ENCODE results near the gene MALAT1. TPM values are rescaled to one million over a fixed set of nuclear protein-coding genes. Genes with fewer than 3 reads are reported as not detected.
A peak's percentile ranks its signal among the peaks of the same experiment; 100 is the strongest.

MALAT1 gene
- total and polyA plus RNA-seq, 2 donors (not counting 1 experiment from before 2014, with no cell fraction given), result 646 to 32,417 TPM

DNA sequence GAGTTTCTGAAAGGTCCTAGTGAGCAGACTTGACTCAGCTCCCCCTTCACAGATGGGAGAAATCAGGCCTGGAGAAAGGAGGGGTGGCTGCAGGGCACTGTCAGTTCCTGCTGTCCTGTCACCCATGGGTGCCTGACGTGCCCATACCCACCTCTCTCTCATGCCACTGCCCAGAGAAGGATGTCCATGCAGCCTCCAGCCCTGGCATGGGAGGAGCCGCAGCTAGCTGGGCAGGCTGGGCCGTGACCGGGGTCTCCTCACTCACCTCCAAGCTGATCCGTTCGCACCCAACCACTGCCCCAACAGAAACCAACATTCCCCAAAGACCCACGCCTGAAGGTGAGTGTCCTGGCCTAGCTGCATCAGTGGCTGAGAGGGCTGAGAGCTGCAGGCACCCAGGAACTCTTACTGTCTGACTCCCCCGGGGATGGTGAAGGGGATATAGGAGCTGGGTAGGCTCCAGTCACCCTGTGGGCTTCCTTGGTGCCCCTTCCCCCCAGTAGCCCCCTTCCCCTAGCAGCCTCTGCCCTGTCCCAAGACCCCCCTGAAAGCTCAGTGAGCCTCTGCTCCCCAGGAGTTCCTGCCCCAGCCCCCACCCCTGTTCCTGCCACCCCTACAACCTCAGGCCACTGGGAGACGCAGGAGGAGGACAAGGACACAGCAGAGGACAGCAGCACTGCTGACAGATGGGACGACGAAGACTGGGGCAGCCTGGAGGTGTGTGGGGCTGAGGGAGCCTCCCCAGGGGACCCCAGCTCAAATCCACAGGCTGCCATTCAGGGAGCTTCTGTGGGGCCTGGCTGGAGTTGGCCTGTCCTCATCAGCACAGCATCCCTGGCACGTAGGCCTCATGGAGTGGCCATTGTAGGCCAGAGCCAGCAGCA lies 37.8 kb downstream of the MALAT1 start:
- H2AFZ ChIP-seq (ENCODE audit: insufficient read depth, low read depth, low read length, poor library complexity, severe bottlenecking), result no peak overlapping the region
- no peaks in the 10 kb centered on the region for H3K9me3 ChIP-seq (ENCODE audit: control extremely low read depth in 1 of 3, control insufficient read depth in 2 of 3, insufficient read depth in 1 of 3, low read length in 2 of 3)
- ChIA-PET POLR2A (interaction anchor here (0.6 to 0.7 kb wide), 3 partner anchors 10 to 133 kb away, joined by 4 to 8 read pairs (median 4); no protein-coding TSS in a partner anchor), CTCF (interaction anchor here (0.5 to 2.5 kb wide), 5 partner anchors 15 to 85 kb away, joined by 3 to 9 read pairs (median 4); no protein-coding TSS in a partner anchor)
- H3K27me3 ChIP-seq (replicated peaks in 1 of 4; ENCODE audit: control extremely low read depth in 1 of 4, control insufficient read depth in 3 of 4, insufficient read depth in 4 of 4, low read length in 3 of 4), result no peaks in the 10 kb centered on the region
- Mint-ChIP-seq H3K27ac (no peak overlapping the region), H3K9me3 (ENCODE audit: insufficient read depth) (no peaks in the 10 kb centered on the region), H3K27me3 (no peaks in the 10 kb centered on the region), H3K4me3 (no peak overlapping the region), H3K4me1 (peaks cover 10% of the 10 kb centered on the region)
- H4K20me1 ChIP-seq (ENCODE audit: control insufficient read depth, insufficient read depth, low read length, poor library complexity, severe bottlenecking), result peaks cover 7% of the 10 kb centered on the region
- no peaks in the 10 kb centered on the region for H3K79me2 ChIP-seq (ENCODE audit: control insufficient read depth, insufficient read depth, low read length)
- H3K4me2 ChIP-seq (replicated peaks; ENCODE audit: low read depth, low read length, poor library complexity, severe bottlenecking), result no peak overlapping the region
- ATAC-seq (ENCODE audit: low read depth), result no peak
- 94% methylated on average over 7 of the region's 12 CpGs for whole genome bisulfite sequencing (ENCODE audit: insufficient coverage)
- H3K4me3 ChIP-seq (ENCODE audit: control extremely low read depth in 1 of 5, extremely low read depth in 1 of 5, insufficient read depth in 1 of 5, low read depth in 2 of 5, low read length in 4 of 5), result no peak overlapping the region
- no peak overlapping the region for H3K9ac ChIP-seq (ENCODE audit: low read length)
- H3K4me1 ChIP-seq (ENCODE audit: control insufficient read depth in 2 of 2, insufficient read depth in 2 of 2, low read length in 2 of 2), result peaks cover 12 to 13% of the 10 kb centered on the region in 2 donors
- no peak for DNase-seq
- peaks cover 2 to 39% of the 10 kb centered on the region in 2 experiments for H3K36me3 ChIP-seq (replicated peaks in 1 of 2; ENCODE audit: control extremely low read depth in 1 of 2, control insufficient read depth in 1 of 2, extremely low read depth in 1 of 2, insufficient read depth in 2 of 2, low read length in 1 of 2)
- TF ChIP-seq EZH2 (IDR thresholded peaks at IDR 0.05; ENCODE audit: borderline replicate concordance, insufficient read depth, low read depth, low read length, poor library complexity, severe bottlenecking), result no peak
- TF ChIP-seq, protein P1, sequence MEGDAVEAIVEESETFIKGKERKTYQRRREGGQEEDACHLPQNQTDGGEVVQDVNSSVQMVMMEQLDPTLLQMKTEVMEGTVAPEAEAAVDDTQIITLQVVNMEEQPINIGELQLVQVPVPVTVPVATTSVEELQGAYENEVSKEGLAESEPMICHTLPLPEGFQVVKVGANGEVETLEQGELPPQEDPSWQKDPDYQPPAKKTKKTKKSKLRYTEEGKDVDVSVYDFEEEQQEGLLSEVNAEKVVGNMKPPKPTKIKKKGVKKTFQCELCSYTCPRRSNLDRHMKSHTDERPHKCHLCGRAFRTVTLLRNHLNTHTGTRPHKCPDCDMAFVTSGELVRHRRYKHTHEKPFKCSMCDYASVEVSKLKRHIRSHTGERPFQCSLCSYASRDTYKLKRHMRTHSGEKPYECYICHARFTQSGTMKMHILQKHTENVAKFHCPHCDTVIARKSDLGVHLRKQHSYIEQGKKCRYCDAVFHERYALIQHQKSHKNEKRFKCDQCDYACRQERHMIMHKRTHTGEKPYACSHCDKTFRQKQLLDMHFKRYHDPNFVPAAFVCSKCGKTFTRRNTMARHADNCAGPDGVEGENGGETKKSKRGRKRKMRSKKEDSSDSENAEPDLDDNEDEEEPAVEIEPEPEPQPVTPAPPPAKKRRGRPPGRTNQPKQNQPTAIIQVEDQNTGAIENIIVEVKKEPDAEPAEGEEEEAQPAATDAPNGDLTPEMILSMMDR (IDR thresholded peaks at IDR 0.05), result no peak
- H3K27ac ChIP-seq (ENCODE audit: low read length in 2 of 2), result no peak overlapping the region
- intact Hi-C loops (cut with micrococcal nuclease), result no loop called here

DNA sequence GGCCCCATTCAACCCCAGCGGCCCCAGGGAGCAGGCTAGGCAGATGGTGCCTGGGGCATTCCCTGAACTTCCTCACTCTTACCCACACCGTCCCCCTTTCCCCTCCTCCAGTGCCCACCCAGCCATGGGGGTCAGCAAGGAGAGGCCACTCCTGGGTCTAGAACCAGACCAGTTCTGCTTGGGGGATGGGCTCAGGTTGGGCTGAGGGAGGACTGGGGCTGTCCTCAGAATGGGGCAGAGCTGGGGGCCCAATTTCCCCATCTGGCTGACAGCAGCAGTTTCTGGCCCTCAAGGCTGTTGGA lies 38.4 kb downstream of the MALAT1 start:
- ATAC-seq (ENCODE audit: low read depth), result no peak
- Histone ChIP-seq H3K36me3 (replicated peaks in 1 of 2; ENCODE audit: control extremely low read depth in 1 of 2, control insufficient read depth in 1 of 2, extremely low read depth in 1 of 2, insufficient read depth in 2 of 2, low read length in 1 of 2) (peaks cover 2 to 36% of the 10 kb centered on the region in 2 experiments), H3K4me2 (replicated peaks; ENCODE audit: low read depth, low read length, poor library complexity, severe bottlenecking) (no peak overlapping the region), H3K27me3 (replicated peaks in 1 of 4; ENCODE audit: control extremely low read depth in 1 of 4, control insufficient read depth in 3 of 4, insufficient read depth in 4 of 4, low read length in 3 of 4) (no peaks in the 10 kb centered on the region), H3K4me3 (ENCODE audit: control extremely low read depth in 1 of 5, extremely low read depth in 1 of 5, insufficient read depth in 1 of 5, low read depth in 2 of 5, low read length in 4 of 5) (no peak overlapping the region), H3K9ac (ENCODE audit: low read length) (no peak overlapping the region), H3K4me1 (ENCODE audit: control insufficient read depth in 2 of 2, insufficient read depth in 2 of 2, low read length in 2 of 2) (peaks cover 12 to 17% of the 10 kb centered on the region in 2 donors), H3K79me2 (ENCODE audit: control insufficient read depth, insufficient read depth, low read length) (no peaks in the 10 kb centered on the region), H3K27ac (ENCODE audit: low read length in 2 of 2) (no peak overlapping the region), H2AFZ (ENCODE audit: insufficient read depth, low read depth, low read length, poor library complexity, severe bottlenecking) (no peak overlapping the region), H4K20me1 (ENCODE audit: control insufficient read depth, insufficient read depth, low read length, poor library complexity, severe bottlenecking) (peaks cover 7% of the 10 kb centered on the region), H3K9me3 (ENCODE audit: control extremely low read depth in 1 of 3, control insufficient read depth in 2 of 3, insufficient read depth in 1 of 3, low read length in 2 of 3) (no peaks in the 10 kb centered on the region)
- no peaks in the 10 kb centered on the region for H3K27me3 Mint-ChIP-seq
- no peak for TF ChIP-seq EZH2 (IDR thresholded peaks at IDR 0.05; ENCODE audit: borderline replicate concordance, insufficient read depth, low read depth, low read length, poor library complexity, severe bottlenecking)
- TF ChIP-seq, protein P1 (IDR thresholded peaks at IDR 0.05), result no peak
- peak overlapping the region; percentile 24 for H3K4me3 Mint-ChIP-seq
- H3K27ac Mint-ChIP-seq, result peak overlapping the region; percentile 29
- 91% methylated on average over 2 of the region's 2 CpGs for WGBS (ENCODE audit: insufficient coverage)
- ChIA-PET POLR2A (interaction anchor here (0.7 kb wide), 1 partner anchor 133 kb away, joined by 4 read pairs; no protein-coding TSS in a partner anchor), CTCF (interaction anchor here (0.5 to 2.5 kb wide), 2 partner anchors 15 to 84 kb away, joined by 3 to 9 read pairs; no protein-coding TSS in a partner anchor)
- intact Hi-C loops (cut with micrococcal nuclease), result no loop called here
- H3K9me3 Mint-ChIP-seq (ENCODE audit: insufficient read depth), result no peaks in the 10 kb centered on the region
- peaks cover 14% of the 10 kb centered on the region for H3K4me1 Mint-ChIP-seq
- DNase-seq, result no peak
